Myocyte (in vitro differentiated cells): Measurements from ENCODE around the gene CNGB1. TPM values are rescaled to one million over a fixed set of nuclear protein-coding genes. Genes with fewer than 3 reads are reported as not detected.
"Not testable (repeated sequence)": the region's sequence is repeated elsewhere in the genome, so short reads cannot be mapped to it uniquely, and the experiment has no call there.

ENCODE experiments used
- DNase-seq: peaks from one replicate; pipeline ENCODE4 v3.0.0-alpha.2; 2012; ENCODE audit warnings: low read depth
- total RNA-seq: library from RNA; depleted of rRNA; stranded (reverse); fragments of >200 nt; gene quantifications from 2 replicates; pipeline ENCODE4 v1.2.3, GENCODE V29; 2014

CNGB1 gene
- total RNA-seq, 1 donor from 2014 or later, result not detected

- DNase-seq, result no peak
Observed at GRCh38 chr16:57890752-57891111, 80.2 kb downstream of the CNGB1 start.

DNA sequence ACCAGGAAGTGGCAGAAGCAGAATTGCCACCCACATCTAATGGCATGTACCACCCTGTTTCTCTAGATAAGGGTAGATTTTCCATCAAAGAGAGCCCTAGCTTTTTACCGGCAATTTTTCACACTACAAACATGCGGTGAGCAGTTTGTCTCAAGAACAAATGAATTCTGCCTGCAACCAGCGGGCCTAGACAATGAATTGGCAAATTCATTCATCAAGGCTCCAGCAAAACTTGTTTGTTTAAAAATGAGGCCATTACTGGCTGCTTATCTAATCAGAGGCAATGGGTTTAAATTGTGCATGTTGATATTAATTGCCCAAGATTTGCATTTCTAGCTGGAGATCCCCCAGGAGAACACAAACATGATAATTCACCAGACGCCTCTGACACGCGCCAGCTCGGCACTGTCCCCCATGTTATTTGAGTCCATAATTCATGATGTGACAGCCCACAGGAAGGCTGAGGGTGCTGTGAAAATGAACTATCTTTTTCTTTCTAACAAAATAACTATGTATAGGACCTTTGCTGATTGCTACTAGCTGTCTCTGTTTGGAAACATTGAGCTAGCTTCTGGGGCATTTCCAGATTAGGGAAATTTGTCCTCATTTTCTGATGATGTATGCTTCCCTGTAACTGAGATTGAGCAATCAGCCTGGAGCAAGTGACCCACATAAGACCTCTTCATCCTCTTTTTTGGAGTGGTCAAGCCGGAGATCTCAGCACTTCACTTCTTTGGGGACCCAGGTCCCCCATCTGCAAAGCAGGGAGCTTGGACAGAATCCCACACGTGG is 80.8 kb downstream of the CNGB1 start:
- no peak for DNase-seq

DNA sequence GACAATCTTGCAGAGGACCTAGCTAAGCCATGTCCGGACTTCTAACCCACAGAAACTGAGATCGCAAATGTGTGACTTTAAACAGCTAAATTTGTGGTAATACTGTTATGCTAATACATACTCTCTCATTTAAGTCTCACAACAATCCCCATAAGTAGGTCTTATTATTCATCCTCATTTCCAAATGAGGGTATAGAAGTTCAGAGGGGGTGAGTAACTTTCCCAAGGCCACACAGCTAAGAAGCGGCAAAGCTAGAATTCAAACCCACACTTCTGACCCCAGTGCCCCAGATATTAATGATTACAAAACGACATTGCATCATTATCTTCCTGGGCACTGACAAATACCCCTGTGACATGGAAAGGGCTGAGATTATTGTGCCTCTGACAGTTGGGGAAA is 81.4 kb downstream of the CNGB1 start:
- no peak for DNase-seq

GRCh38 chr16:57889111-57889510 is 81.8 kb downstream of the CNGB1 start:
- DNase-seq, result no peak

DNA sequence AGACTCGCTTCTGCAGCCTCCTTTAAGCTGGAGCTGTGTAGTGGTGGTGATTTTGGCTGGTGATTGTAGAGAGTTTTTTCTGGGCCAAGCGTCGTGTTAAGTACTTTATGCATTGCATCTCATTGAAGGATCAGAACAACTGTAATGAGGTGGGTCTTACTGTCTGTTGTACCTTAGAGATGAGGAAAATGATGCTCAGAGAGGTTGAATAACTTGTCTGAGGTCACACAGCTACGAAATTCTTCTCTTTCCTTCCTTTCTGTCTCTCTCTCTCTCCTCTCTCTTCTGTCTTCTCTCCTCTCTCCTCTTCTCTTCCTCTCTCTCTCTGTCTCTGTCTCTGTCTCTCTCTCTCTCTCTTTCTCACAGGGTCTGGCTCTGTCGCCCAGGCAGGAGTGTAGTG is 82.8 kb downstream of the CNGB1 start:
- no peak for DNase-seq

DNA sequence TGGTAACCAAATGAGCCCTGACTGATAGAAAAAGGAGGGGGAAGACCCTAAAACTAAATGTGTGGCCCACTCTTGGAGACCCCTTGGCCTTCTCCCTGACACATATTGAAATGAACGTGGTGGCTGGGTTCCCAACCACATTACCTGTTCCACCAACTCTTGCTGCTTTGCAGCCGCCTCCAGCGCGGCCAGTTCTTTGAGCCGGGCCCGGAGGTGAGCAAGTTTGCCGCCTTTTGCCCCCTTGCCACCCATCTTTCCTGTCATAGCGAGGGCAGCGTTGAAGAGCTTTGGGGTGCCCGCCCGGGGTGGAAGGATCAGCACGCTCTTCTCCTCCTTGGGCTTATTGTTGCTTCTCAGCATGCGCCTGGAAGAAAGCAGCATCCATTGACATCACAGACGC is 83.2 kb downstream of the CNGB1 start:
- no peak for DNase-seq

- no peak for DNase-seq
Observed at GRCh38 chr16:57886427-57886826, 84.5 kb downstream of the CNGB1 start.

DNA sequence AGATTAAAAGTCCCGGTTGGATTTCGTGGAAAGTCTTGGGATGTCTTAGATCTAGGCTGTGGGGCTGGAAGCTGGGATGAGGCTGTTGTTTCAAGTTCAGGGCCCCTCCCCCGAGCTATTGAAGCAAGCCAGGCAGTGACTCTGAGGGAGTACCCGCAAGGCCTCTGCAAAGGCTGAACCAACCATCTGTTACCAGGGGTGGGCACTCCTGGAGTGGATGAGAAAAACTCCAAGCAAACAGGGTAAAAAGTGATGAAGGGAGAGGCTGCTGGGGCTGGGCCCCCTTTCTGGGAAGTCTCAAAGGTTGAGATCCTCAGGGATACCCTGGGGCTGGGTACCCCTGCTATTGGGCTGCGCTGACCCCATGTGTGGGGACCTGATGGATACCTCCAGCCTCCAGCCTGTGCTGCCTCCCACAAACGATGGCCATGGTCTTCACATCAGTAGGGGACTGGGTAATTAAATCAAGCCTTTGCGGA is 86.2 kb downstream of the CNGB1 start:
- no peak for DNase-seq

DNA sequence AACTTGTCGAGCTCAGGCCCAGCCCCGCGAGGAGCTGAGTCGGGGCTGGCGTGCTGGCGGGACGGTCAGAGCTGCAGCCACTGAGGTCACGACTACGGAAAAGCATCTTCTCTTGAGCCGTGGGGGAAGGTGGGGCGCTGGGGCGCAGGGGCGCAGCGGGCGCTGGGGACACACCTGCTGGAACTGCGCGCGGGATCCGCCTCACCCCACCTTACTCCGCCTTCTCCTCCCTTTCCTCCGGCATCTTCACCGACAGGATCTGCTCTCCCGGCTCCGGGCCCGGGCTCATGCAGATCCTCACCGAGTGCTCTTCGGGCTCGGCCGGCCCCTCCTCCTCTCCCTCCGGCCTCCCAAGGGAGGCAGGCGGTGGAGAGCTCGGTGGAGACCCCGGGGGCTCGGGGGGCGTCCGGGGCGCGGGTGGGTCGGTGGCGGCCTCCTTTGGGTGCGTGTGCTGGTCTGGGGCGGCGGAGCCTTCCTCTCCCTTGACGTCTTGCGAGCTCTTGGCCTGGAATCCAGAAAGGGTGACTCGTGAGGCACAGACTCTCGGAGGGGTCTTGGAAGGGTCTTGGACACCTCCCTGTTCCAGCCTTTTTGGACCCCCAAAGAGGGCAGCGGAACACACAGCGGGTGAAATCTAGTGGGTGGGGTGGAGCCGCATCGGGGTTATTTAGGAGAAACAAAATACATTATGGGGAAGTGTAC is 86.8 kb downstream of the CNGB1 start:
- DNase-seq, result no peak

DNA sequence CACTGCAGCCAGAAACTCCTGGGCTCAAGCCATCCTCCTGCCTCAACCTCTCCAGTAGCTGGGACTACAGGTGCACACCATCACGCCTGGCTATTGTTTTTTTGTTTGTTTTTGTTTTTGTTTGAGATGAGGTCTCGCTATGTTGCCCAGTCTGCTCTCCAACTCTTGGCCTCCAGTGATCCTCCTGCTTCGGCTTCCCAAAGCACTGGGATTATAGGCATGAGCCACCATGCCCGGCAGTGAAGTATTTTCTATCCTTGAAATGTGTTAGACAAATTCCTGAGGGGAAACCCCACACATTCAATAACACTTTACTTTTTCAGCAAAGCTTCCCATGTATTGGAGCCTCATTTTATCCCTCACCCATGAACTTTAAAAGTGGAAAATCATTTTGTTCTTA is 87.4 kb downstream of the CNGB1 start:
- no peak for DNase-seq

- no peak for DNase-seq
Observed at GRCh38 chr16:57882792-57883191, 88.1 kb downstream of the CNGB1 start.

- DNase-seq, result no peak
Observed at GRCh38 chr16:57882206-57882605, 88.7 kb downstream of the CNGB1 start.

DNA sequence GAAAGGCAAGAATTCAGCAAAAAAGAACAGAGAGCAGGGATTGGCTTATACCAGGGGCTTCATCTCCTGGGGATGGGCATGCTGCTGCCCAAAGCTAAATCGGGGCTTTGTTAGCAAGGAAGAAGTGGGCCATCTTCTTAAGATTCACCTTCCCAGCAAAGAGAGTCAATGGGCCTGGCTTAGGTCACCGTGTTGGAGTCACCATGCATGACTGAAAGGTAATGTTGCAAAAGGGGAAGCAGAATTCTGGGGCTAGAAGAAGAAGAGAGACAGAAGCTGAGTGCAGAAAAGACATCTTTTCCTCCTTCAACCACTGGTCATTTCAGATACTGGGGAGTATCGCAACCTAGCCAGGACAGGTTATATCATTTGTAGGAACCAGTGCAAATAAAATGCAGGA is 92.3 kb downstream of the CNGB1 start:
- DNase-seq, result no peak

DNA sequence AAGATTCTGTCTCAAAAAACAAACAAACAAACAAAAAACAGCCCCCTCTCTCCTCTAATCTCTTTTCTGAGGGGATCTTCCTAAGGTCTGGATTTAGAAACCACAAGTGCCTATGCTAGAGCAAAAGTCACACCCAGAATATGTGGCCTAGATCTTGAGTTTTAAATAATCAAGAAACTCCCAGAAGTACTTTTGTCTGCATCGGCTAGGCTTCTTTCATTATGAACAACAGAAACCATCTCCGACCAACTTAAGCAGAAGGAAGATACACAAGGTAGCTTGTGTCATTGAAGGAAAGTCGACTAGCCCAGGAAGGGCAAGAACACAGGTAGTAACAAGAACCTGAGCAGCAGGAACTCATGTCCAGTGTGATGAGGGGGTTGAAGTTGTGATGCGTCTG is 94.7 kb downstream of the CNGB1 start:
- no peak for DNase-seq

GRCh38 chr16:57875347-57875746 is 95.6 kb downstream of the CNGB1 start:
- DNase-seq, result no peak

- DNase-seq, result no peak
Observed at GRCh38 chr16:57873218-57873617, 97.7 kb downstream of the CNGB1 start.

- DNase-seq, result not testable (repeated sequence)
Observed at GRCh38 chr16:57872764-57873163, 98.2 kb downstream of the CNGB1 start.

DNA sequence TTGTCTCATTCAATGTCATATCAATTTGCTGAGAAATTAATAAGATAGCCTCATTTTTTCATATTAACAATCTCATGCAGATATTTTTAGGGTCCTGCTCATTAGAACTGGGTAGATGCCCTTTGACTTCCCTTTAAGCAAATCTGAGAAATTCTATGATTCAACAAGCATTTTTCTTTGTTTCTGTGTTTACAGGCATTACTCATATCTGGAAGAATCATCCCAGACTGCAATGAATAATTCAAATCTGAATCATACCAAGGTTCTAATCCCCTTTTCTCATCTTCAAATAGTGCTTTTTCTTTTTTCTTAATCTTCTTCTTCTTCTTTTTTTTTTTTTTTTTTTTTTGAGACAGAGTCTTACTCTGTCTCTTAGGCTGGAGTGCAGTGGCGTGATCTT is 99.5 kb downstream of the CNGB1 start:
- peak; percentile 34 for DNase-seq

DNA sequence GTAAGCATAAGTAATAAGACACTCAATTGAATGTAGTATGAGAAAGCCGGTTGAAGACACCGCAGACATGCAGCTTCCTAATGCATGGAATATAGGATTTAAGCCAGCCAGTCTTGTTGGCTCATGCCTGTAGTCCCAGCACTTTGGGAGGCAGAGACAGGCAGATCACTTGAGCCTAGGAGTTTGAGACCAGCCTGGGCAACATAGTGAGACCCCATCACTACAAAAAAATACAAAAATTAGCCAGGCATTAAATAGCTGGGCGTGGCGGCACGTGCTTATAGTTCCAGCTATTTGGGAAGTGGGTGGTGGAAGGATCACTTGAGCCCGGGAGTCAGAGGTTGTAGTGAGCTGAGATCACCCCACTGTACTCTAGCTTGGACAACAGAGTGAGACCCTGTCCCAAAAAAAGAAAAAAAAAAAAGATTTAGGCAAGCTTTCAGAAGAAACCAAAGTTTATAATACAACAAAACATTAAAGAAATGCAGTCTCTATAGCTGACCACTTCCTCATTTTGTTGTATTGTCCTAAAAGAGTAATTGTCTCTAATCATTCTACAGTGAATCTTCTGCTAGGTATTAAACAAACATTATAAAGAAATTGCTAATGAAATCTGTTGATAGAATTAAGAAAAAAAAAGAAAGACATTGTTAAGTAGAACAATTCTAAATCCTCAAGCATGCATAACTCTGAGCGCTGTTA is 100.0 kb downstream of the CNGB1 start:
- no peak for DNase-seq

DNA sequence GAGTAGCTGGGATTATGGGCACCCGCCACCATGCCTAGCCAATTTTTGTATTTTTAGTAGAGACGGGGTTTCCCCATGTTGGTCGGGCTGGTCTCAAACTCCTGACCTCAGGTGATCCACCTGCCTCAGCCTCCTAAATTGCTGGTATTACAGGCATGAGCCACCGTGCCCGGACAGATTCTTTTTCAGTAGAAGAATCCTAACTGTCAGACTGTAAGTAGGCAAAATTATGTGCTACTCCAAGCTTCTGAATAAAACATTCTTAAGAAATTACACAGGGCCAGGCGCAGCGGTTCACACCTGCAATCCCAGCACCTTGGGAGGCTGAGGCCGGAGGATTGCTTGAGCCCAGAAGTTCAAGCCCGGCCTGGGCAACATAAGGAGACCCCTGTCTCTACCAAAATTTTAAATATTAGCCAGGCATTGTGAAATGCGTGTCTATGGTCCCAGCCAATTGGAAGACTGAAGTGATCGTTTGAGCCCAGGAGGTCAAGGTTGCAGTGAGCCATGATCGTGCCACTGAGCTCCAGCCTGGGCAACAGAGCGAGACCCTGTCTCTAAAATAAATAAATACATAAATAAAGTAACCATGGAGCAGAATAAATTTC is 101.9 kb downstream of the CNGB1 start:
- DNase-seq, result no peak

GRCh38 chr16:57867000-57867561 is 103.8 kb downstream of the CNGB1 start:
- DNase-seq, result no peak
